ENCODE measurements around the gene PPP1R11. TPM values are rescaled to one million over a fixed set of nuclear protein-coding genes. Genes with fewer than 3 reads are reported as not detected.

PPP1R11 gene
- total RNA-seq, 4 donors from 2014 or later = 7.9 to 47.9 (median 23.3) TPM

GRCh38 chr6:30103872-30104179, 36.8 kb downstream of the PPP1R11 start:
- H3K27ac ChIP-seq = no peak overlapping the region
- DNase-seq = no peak
- no peak overlapping the region for H3K4me3 ChIP-seq
- no peak for TF ChIP-seq POLR2A (IDR thresholded peaks at IDR 0.05)
- TF ChIP-seq CTCF (IDR thresholded peaks at IDR 0.05) = no peak
- H3K27me3 ChIP-seq = peaks cover 0 to 17% of the 10 kb centered on the region in 2 donors
- intact Hi-C loops (cut with DNase I; ENCODE audit: low total_unique reads) = no loop called here
- H3K4me1 ChIP-seq = peaks cover 0 to 11% of the 10 kb centered on the region in 2 donors
- H3K9me3 ChIP-seq = no peaks in the 10 kb centered on the region
- H3K36me3 ChIP-seq = no peaks in the 10 kb centered on the region

GRCh38 chr6:30104661-30105060, 37.7 kb downstream of the PPP1R11 start:
- DNase-seq = no peak
- Histone ChIP-seq H3K9me3 (no peaks in the 10 kb centered on the region), H3K27me3 (peaks cover 0 to 10% of the 10 kb centered on the region in 2 donors), H3K27ac (no peak overlapping the region), H3K4me3 (no peak overlapping the region), H3K36me3 (no peaks in the 10 kb centered on the region), H3K4me1 (peaks cover 0 to 11% of the 10 kb centered on the region in 2 donors)
- no peak for TF ChIP-seq POLR2A (IDR thresholded peaks at IDR 0.05)
- no peak for TF ChIP-seq CTCF (IDR thresholded peaks at IDR 0.05)
- intact Hi-C loops (cut with DNase I; ENCODE audit: low total_unique reads) = no loop called here

GRCh38 chr6:30111266-30111856, 44.4 kb downstream of the PPP1R11 start:
- Histone ChIP-seq H3K27me3 (peaks cover 0 to 19% of the 10 kb centered on the region in 2 donors), H3K4me3 (no peak overlapping the region)
- TF ChIP-seq POLR2A (IDR thresholded peaks at IDR 0.05) (no peak), CTCF (IDR thresholded peaks at IDR 0.05) (no peak)

GRCh38 chr6:30112402-30112994, 45.5 kb downstream of the PPP1R11 start:
- no peak for TF ChIP-seq POLR2A (IDR thresholded peaks at IDR 0.05)
- no peak for TF ChIP-seq CTCF (IDR thresholded peaks at IDR 0.05)
- H3K9me3 ChIP-seq = no peaks in the 10 kb centered on the region
- no peak overlapping the region for H3K4me3 ChIP-seq
- peaks cover 0 to 19% of the 10 kb centered on the region in 2 donors for H3K27me3 ChIP-seq
- intact Hi-C loops (cut with DNase I; ENCODE audit: low total_unique reads) = no loop called here
- H3K27ac ChIP-seq = no peak overlapping the region
- no peaks in the 10 kb centered on the region for H3K4me1 ChIP-seq
- no peak for DNase-seq
- no peaks in the 10 kb centered on the region for H3K36me3 ChIP-seq

More at GRCh38 chr6:30111266-30111856, 44.4 kb downstream of the PPP1R11 start:
- DNase-seq = no peak
- Histone ChIP-seq H3K27ac (no peak overlapping the region), H3K36me3 (no peaks in the 10 kb centered on the region), H3K9me3 (no peaks in the 10 kb centered on the region), H3K4me1 (no peaks in the 10 kb centered on the region)
- intact Hi-C loops (cut with DNase I; ENCODE audit: low total_unique reads) = no loop called here

GRCh38 chr6:30113003-30113759, 46.2 kb downstream of the PPP1R11 start, which contains the start of gene TRIM31:
Gene TRIM31 (minus strand): TSS chr6:30113090. CDS start chr6:30112805, 285 bp downstream.
- H3K4me3 ChIP-seq = no peak within 1 kb of the TSS
- intact Hi-C loops (cut with DNase I; ENCODE audit: low total_unique reads) = no loop called here
- no peak for DNase-seq
- TF ChIP-seq CTCF (IDR thresholded peaks at IDR 0.05) (no peak), POLR2A (IDR thresholded peaks at IDR 0.05) (no peak)
- H3K9me3 ChIP-seq = no peaks in the 10 kb centered on the region
- peaks cover 0 to 19% of the 10 kb centered on the region in 2 donors for H3K27me3 ChIP-seq
- no peaks in the 10 kb centered on the region for H3K36me3 ChIP-seq
- H3K27ac ChIP-seq = no peak within 1 kb of the TSS
- no peaks in the 10 kb centered on the region for H3K4me1 ChIP-seq
